Esophagus squamous epithelium (tissue), 5 donors: ENCODE data around the gene TMEM41B. TPM values are rescaled to one million over a fixed set of nuclear protein-coding genes. Genes with fewer than 3 reads are reported as not detected.

Experiments
- DNase-seq: peaks from one replicate; lab custom pipeline; 2025; lab: John Stamatoyannopoulos, UW
- H3K27ac ChIP-seq, 4 donors: fragments of 200-600 bp; sonication (generic); one replicate each; pipeline ENCODE4 v1.5.1; 2016 to 2019; ENCODE audit warnings: mild to moderate bottlenecking in 1 of 4
- H3K27me3 ChIP-seq, 4 donors: fragments of 200-600 bp; sonication (generic); 1 replicate in 3 of 4; 2 replicates in 1 of 4; pipeline versions ENCODE4 v1.5.1 to v1.6.0; 2017 to 2021; ENCODE audit warnings: antibody characterized with exemption in 1 of 4
- H3K36me3 ChIP-seq, 3 donors: fragments of 200-600 bp; sonication (generic); one replicate each; pipeline ENCODE4 v1.5.1; 2016 to 2019
- H3K4me1 ChIP-seq, 3 donors: fragments of 200-600 bp; sonication (generic); one replicate each; pipeline ENCODE4 v1.5.1; 2017 to 2019
- H3K4me3 ChIP-seq, 4 donors: fragments of 200-600 bp; sonication (generic); 1 replicate in 3 of 4; 2 replicates in 1 of 4; pipeline ENCODE4 v1.5.1; 2016 to 2019; ENCODE audit warnings: mild to moderate bottlenecking in 2 of 4, moderate library complexity in 1 of 4
- H3K9me3 ChIP-seq, 3 donors: fragments of 200-600 bp; sonication (generic); one replicate each; pipeline ENCODE4 v1.5.1; 2016 to 2019
- POLR2A ChIP-seq, 4 donors: fragments of 450-650 bp; IDR thresholded peaks; one replicate each; pipeline ENCODE4 v1.6.1; 2017; ENCODE audit warnings: antibody characterized with exemption in 4 of 4, mild to moderate bottlenecking in 4 of 4, moderate library complexity in 3 of 4
- WGBS, 2 donors: methylation state at CpG; one replicate each; pipeline ENCODE4 v1.1.5; 2018; 5-methylcytosine and 5-hydroxymethylcytosine counted together
- intact Hi-C: fragments of 100-400 bp; cut with DNase I; formaldehyde crosslinking; loops from one replicate; pipeline ENCODE4 v1.15.0; 2022
- total RNA-seq, 4 donors: library from RNA; depleted of rRNA; stranded (reverse); fragments of >200 nt; gene quantifications; one replicate each; pipeline ENCODE4 v1.1.0, GENCODE V29; 2016
- TF ChIP-seq, protein P1 (sequence below), 6 experiments: fragments of 450-650 bp in 4 of 6; fragments of 200-600 bp in 2 of 6; sonication (generic) in 2 of 6; IDR thresholded peaks; one replicate each; pipeline ENCODE4 v1.5.1; 2016 to 2019; ENCODE audit warnings: antibody characterized with exemption in 6 of 6, mild to moderate bottlenecking in 4 of 6, moderate library complexity in 4 of 6
- donor health status: DM: yes; HTN: yes; CAD: no.

Gene TMEM41B
- total RNA-seq, 4 donors from 2014 or later = 27.6 to 49.6 (median 34.9) TPM

DNA sequence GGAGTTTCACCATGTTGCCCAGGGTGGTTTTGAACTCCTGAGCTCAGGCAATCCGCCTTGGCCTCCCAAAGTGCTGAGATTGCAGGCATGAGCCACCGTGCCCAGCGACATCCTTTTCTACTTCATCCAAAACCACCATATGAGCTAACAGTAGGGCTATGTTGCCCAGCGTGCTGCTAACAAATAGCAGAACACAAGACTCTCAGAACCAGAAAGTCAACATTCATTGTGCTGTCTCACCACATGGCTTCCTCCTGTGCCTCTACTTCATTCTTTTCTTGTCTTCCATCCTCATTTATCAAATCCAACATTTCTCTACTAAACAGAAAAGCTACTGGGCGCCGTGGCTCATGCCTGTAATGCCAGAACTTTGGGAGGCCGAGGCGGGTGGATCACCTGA is 37.2 kb downstream of the TMEM41B start:
- Histone ChIP-seq H3K9me3 (no peaks in the 10 kb centered on the region), H3K27me3 (no peaks in the 10 kb centered on the region), H3K4me3 (no peak overlapping the region), H3K4me1 (peaks cover 0 to 12% (median 2%) of the 10 kb centered on the region in 3 donors), H3K27ac (no peak overlapping the region), H3K36me3 (peaks cover 0 to 18% (median 4%) of the 10 kb centered on the region in 3 donors)
- no peak for DNase-seq
- intact Hi-C loops = no loop called here
- 76 to 90% methylated on average over 4 to 8 of the region's 8 CpGs for WGBS, 2 donors
- no peak for TF ChIP-seq POLR2A (IDR thresholded peaks at IDR 0.05)

DNA sequence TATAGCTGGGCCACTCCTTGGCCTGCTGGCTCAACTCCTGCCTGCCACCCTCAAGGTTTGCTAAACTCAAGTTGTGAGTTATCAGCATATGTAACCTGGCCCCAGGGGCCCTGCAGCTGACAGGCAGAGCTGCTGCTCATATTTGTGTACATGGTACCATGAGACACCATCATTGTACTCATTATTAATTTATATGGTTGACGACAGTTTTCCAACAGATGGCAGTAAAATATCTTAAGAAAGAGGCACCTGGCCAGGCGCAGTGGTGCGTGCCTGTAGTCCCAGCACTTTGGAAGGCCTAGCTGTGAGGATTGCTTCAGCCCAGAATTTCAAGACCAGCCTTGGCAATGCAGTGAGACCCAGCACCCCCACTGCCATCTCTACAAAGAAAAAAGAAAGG is 37.8 kb downstream of the TMEM41B start:
- H3K27ac ChIP-seq = no peak overlapping the region
- TF ChIP-seq POLR2A (IDR thresholded peaks at IDR 0.05) = no peak
- TF ChIP-seq, protein P1, sequence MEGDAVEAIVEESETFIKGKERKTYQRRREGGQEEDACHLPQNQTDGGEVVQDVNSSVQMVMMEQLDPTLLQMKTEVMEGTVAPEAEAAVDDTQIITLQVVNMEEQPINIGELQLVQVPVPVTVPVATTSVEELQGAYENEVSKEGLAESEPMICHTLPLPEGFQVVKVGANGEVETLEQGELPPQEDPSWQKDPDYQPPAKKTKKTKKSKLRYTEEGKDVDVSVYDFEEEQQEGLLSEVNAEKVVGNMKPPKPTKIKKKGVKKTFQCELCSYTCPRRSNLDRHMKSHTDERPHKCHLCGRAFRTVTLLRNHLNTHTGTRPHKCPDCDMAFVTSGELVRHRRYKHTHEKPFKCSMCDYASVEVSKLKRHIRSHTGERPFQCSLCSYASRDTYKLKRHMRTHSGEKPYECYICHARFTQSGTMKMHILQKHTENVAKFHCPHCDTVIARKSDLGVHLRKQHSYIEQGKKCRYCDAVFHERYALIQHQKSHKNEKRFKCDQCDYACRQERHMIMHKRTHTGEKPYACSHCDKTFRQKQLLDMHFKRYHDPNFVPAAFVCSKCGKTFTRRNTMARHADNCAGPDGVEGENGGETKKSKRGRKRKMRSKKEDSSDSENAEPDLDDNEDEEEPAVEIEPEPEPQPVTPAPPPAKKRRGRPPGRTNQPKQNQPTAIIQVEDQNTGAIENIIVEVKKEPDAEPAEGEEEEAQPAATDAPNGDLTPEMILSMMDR (IDR thresholded peaks at IDR 0.05) = no peak
- H3K27me3 ChIP-seq = no peaks in the 10 kb centered on the region
- peaks cover 0 to 14% (median 4%) of the 10 kb centered on the region in 3 donors for H3K36me3 ChIP-seq
- DNase-seq = no peak
- H3K4me3 ChIP-seq = no peak overlapping the region
- intact Hi-C loops = no loop called here
- H3K9me3 ChIP-seq = no peaks in the 10 kb centered on the region
- WGBS, 2 donors = 65 to 82% methylated on average over 3 of the region's 3 CpGs
- H3K4me1 ChIP-seq = peaks cover 0 to 12% (median 2%) of the 10 kb centered on the region in 3 donors

DNA sequence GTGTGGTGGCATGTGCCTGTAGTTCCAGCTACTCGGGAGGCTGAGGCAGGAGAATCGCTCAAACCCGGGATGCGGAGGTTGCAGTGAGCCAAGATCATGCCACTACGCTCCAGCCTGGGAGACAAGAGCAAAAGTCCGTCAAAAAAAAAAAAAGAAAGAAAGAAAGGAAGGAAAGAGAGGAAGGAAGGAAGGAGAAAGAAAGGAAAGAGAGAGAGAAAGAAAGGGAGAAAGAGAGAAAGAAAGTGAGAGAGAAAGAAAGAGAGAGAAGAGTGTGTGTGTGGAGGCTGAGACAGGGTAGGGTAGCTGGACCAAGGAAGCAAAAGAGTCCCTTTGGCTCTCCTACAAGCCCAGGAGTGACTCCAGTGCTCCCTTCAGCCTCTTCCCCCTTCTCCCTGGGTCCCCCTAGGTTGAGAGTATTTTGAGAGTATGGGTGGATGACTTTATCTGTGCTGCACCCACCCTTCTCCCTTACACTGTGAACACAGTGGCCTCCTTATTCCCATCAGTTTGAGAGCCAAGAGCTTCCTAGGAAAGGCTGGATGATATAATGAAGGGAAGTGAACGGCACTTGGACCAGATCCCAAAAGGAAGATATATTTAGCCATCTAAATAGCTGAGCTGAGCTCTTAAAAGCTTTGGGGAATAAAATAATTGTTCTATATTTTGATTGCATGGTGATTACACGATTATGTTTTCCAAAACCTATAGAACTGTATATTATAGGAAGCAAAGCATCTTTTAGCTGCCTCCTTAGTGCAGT is 39.7 kb downstream of the TMEM41B start:
- intact Hi-C loops = no loop called here
- Histone ChIP-seq H3K27me3 (no peaks in the 10 kb centered on the region), H3K27ac (no peak overlapping the region), H3K36me3 (peaks cover 0 to 1% (median 0%) of the 10 kb centered on the region in 3 donors), H3K4me1 (peaks cover 0 to 8% (median 0%) of the 10 kb centered on the region in 3 donors), H3K9me3 (no peaks in the 10 kb centered on the region), H3K4me3 (no peak overlapping the region)
- TF ChIP-seq, protein P1 (IDR thresholded peaks at IDR 0.05) = no peak
- TF ChIP-seq POLR2A (IDR thresholded peaks at IDR 0.05) = no peak
- no peak for DNase-seq
- 66 to 72% methylated on average over 7 to 8 of the region's 8 CpGs for whole genome bisulfite sequencing, 2 donors

DNA sequence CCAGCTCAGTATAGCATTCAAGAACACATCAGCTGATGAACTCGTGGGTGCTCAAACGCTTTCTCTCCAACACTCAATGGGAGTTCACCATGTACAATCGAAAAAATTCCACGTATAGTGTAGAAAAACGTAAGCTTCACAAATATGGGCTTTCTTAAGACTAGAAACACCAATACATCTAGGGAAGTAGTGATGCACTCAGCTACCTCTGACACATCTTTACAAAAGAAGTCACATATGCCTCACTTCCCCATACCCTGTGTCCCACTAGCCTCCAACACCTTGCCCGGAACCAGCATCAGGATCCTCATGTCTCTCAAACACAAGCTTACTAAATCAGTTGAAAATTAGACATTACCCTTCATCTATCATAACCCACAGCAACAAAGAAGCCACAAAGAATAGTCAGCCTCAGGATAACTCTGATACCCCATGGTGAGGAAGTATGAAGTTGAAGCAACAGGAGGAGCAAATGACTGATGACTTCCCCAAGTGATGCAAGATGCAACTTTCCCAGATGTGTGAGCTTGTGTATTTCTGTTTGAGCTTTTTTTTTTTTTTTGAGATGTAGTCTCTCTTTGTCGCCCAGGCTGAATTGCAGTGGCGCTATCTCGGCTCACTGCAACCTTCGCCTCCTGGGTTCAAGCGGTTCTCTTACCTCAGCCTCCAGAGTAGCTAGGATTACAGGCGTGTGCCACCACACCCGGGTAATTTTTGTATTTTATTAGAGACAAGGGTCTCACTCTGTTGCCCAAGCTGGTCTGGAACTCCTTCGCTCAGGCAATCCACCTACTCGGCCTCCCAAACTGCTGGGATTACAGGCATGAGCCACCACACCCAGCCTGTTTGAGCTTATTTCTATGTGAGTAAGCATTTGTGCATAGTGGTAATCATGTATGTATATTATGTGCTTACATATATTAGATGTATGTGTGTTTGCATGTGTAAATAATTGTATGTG is 40.7 kb downstream of the TMEM41B start:
- Histone ChIP-seq H3K9me3 (no peaks in the 10 kb centered on the region), H3K4me3 (no peak overlapping the region), H3K27me3 (no peaks in the 10 kb centered on the region), H3K27ac (no peak overlapping the region), H3K36me3 (no peaks in the 10 kb centered on the region), H3K4me1 (peaks cover 0 to 8% (median 0%) of the 10 kb centered on the region in 3 donors)
- DNase-seq = no peak
- intact Hi-C loops = no loop called here
- TF ChIP-seq, protein P1 (IDR thresholded peaks at IDR 0.05) = no peak
- 83 to 93% methylated on average over 15 of the region's 15 CpGs for WGBS, 2 donors

DNA sequence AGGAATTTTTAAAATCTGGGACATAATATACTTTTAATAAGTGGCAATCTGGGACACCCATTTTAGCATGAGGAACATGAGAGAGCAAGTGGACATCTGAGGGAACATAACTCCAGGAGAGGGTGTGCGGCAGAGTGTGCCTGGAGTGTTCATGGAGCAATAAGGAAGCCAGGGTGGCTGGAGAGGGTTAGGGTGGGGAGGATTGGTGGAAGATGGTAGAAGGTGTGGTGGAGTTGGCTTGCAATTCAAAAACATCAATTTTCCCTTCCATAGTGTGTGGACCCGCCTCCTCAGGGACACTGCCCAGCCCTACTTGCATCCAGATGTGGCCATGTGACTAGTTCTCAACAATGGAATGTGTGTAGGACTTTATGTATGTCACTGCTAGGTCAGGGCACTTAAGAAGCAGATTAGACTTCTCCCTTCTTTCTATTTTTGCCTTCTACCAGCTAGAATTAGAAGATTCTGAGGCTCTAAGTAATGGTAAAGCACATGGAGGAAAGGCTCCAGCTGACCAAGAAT is 44.8 kb downstream of the TMEM41B start:
- H3K36me3 ChIP-seq = no peaks in the 10 kb centered on the region
- H3K4me1 ChIP-seq = peaks cover 6 to 11% (median 9%) of the 10 kb centered on the region in 3 donors
- H3K27ac ChIP-seq = no peak overlapping the region
- H3K9me3 ChIP-seq = no peaks in the 10 kb centered on the region
- WGBS, 2 donors = 88 to 91% methylated on average over 2 of the region's 2 CpGs
- DNase-seq = no peak
- intact Hi-C loops = no loop called here
- H3K27me3 ChIP-seq = peaks cover 0 to 8% (median 0%) of the 10 kb centered on the region in 4 donors
- no peak overlapping the region for H3K4me3 ChIP-seq
- no peak for TF ChIP-seq POLR2A (IDR thresholded peaks at IDR 0.05)
- TF ChIP-seq, protein P1 (IDR thresholded peaks at IDR 0.05) = no peak
